Kidney glomerular epithelial cell (primary cell): ENCODE measurements around the gene CCR7.

Experiments used
- DNase-seq: peaks from one replicate; lab custom pipeline; 2025; lab: John Stamatoyannopoulos, UW

The CCR7 gene

DNA sequence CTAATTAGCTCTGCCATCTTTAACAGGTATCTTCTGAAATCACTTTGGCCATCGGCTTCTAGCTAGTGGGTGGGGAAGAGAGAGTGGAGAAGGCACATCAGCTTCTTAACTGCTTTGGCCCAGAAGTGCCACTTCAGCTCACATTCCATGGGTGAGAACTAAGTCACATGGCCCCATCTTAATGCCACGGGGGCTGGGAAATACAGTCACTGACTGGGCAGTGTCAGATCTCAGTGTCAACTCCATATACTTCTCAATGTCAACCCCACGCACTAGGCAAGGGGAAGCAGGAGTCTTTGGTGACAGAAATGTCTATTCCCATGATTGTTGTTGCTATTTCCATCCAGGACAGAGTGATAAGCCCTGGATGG lies 29.4 kb downstream of the CCR7 start:
- DNase-seq = no peak

DNA sequence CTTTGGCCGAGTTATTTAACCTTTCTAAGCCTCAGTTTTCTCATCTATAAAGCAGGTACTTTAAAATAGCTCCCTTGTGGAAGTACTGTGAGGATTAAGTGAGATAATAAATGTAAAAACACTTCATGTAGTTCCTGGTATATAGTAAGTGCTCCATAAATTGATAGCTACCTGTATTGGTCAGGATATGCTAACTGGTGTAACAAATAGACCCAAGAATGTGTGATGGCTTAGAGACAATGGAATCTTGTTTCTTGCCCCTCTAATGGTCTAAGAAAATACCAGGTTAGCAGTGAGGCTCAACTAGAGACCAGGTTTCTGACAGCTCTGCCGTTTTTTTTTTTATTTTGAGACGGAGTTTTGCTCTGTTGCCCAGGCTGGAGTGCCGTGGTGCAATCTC lies 29.8 kb downstream of the CCR7 start:
- DNase-seq = no peak

DNA sequence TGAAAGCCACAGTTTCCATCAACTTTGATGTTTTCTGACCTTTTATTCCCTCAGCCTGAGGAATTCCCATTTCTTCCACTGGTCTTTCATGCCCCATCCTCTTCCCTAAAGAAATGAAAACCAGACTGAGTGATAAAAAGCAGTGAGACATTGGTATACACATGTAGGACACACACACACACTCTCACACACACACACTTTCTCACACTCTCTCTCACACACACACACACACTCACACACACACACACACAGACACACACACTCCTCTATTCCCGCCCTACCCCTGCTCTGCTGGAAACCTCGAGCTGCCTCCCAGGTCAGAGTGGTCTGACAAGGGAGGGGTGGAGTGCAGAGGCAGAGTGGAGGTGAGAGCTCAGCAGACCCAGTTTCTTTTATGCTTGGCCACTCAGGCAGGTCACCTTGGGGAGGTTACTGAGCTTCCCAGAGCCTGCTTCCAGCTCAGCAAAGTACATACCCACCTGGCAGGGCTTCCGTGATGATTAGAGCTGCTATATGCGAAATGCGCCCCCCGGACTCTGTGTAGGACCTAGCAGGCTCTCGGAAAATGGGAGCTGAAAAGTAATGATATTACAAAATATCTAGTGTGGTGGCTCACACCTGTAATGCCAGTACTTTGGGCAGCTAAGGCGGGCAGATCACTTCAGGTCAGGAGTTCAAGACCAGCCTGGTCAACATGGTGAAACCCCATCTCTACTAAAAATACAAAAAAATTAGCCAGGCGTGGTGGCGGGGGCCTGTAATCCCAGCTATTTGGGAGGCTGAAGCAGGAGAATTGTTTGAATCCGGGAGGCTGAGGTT lies 30.7 kb downstream of the CCR7 start:
- DNase-seq = peak; percentile 57

DNA sequence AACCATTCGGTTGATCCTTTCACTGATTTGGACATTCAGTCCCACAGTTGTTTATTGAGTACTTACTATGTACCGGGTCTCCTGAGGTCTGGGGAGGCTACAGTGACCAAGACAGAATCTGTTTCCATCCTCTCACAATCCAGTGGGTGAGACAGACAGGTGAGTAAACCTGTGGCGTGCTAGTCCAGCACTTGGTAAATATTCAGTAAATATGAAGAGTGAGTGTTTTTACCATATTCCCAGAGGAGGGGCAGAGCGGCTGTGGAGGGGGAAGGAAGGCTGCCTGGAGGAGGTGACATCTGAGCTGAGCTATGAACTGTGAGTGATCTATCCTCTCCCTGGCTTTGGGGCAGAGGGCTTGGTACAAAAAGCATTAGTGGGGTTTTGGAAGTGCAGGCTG lies 31.4 kb downstream of the CCR7 start:
- DNase-seq = no peak

DNA sequence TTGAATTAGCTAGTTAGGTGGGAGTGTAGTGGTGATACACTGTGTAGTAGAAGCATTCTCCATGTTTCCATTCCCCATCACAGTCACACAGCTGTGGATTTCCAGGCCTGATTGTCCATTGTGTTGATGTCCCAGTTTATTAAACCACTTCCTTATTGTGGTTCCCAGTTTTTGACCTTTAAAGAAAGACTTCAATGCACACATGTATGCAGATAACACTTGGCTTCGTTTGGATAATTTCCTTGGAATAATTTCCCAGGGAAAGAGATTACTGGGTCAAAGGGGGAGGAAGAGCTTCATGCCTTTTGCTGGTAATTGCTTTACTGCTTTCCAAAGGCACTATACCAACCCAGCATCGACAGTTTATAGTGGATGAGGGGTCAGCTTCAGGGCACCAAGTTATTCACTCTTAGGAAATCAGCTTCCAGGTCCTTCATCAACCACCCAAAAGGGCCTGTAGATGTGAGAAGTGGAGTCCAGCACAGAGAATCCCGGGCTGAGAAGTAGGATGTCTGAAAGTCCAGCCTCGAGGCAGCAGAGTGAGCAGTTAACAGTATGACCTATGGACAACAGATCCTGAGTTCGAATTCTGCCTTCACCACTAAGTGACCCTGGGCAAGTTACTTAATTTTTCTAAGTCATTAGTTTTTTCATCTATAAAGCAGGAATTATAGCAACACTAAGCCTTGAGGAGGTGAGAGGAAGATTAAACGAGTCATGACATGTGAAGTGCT lies 32.6 kb downstream of the CCR7 start:
- peak; percentile 65 for DNase-seq

DNA sequence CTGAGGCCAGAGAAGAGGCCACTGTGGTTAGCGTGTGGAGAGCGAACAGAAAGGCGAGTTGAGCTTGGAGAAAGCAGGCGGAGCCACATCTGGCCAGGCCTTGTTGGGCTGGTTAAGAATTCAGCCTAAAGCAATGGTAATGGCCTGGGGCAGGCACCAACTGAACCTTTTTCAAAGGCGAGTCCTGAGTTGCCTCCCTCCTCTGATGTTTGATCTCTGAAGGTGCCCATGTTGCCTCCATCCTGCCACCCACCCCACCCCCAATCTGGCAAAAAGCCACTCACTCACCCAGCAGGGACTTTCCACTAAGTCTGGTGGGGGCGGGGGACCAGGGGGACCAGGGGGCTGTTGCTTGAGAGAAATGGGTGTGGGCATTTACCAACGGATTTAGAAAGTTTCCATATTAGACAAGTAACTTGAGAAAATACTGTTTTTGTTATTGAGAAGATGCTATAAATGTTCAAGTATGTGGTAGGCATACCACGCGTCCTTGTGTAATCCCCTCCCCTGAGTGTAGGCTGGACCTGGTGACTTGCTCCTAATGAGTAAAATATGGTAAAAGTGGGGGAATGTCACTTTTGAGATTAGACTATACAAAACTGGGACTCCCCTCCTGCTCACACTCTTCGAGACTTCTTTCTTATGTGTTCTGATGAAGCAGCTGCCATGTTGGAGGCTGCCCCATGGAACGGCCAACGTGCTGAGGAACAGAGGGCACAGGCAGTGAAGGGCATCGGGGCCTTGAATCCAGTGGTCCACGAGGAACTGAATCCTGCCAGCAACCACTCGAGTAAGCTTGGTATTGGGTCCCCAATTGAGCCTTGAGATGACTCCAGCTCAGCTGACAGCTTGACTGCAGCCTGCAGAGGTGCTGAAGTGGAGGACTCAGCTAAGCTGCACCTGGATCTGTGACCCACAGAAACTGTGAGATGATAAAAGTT lies 34.0 kb downstream of the CCR7 start:
- DNase-seq = no peak

DNA sequence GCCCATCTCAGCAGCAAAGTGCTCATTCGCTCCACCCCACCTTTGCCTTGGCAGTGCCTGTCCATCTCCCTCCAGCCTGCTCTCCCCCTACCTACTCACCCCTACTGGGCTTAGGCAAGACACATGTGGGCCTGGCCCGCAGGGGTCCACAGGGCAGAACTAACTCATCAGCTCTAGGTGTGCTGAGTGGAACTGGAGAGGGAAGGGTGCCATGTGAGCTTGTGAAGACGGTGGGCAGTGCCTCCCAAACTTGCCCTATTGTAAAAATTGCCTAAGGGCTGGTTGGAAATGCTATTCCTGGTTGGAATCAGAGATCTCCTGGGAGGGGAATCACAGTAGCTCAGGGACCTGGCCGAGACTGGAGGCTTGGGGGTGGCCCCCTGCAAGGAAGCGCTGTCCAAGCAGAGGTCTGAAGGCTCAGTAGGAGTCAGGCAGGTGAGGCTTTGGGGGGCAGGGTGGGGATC lies 34.7 kb downstream of the CCR7 start:
- DNase-seq = no peak

DNA sequence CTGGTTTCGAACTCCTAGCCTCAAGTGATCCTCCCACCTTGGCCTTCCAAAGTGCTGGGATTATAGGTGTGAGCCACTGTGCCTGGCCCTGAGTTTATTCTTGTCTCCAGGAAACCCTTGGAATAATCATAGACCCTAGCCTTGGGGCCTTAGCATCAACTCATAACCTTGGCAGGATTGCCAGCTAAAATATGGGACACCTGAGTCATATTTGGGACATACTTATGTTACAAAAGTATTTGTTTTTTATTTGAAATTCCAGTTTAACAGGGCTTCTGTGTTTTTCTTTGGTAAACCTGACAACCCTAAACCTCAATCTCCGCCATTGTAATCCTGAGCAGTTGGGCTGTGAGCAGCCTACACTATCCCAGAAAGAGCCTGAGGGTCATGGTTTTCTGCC lies 35.3 kb downstream of the CCR7 start:
- no peak for DNase-seq

DNA sequence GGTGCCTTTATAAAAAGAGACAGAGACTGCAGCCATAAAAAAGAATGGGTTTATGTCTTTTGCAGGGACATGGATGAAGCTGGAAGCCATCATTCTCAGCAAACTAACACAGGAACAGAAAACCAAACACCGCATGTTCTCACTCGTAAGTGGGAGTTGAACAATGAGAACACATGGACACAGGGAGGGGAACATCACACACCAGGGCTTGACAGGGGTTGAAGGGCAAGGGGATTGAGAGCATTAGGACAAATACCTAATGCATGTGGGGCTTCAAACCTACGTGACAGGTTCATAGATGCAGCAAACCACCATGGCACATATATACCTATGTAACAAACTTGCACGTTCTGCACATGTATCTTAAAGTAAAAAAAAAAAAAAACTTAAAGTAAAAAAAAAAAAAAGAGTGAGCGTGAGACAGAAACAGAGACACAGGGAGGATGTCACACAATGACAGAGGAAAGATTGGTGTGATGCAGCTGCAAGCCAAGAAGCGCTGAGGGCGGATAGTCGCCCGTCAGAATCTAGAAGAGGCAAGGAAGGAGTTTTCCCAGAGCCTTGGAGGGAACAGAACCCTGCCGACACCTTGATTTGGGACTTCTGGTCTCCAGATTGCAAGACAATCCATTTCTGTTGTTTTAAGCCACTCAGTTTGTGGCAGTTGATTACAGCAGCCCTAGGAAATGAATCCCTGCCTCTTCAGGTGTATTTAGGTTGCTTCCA lies 36.4 kb downstream of the CCR7 start:
- DNase-seq = no peak

DNA sequence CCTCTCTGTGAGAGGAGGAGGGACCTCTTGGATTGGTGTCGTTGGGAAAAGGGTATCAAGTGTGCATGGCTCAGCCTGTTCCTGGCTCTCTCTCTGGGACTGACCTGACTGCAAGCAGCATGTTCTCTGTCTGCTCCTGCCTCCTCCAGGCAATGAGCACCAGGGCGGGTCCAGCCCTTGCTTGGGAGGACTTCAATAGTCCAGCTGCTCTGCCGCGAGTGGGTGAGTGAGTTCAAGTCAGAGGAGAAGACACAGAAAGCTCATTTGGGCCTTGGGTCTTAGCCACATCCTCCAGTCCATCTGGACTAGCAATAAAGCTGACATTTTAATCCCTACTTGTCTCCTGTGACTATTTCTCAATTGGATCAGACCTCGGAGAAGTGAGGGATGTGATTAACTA lies 38.6 kb downstream of the CCR7 start:
- DNase-seq = no peak

DNA sequence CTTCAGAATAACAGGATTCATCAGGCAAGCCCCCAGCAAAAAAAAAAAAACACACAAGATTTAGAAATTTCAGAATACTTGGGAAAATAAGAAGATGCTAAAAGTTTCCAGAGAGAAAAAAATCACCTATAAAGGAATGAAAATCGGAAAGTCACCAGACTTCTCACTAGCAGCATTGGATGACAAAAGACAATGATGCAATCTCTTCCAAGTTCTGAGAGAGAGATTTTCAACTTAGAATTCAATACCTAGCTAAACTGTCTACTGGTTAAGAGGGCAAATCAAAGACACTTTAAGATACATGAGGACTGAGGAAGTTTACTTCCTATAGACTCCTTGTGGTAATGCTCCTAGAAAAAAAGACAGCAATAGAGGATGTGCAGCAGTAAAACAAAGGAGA lies 40.0 kb downstream of the CCR7 start:
- no peak for DNase-seq

DNA sequence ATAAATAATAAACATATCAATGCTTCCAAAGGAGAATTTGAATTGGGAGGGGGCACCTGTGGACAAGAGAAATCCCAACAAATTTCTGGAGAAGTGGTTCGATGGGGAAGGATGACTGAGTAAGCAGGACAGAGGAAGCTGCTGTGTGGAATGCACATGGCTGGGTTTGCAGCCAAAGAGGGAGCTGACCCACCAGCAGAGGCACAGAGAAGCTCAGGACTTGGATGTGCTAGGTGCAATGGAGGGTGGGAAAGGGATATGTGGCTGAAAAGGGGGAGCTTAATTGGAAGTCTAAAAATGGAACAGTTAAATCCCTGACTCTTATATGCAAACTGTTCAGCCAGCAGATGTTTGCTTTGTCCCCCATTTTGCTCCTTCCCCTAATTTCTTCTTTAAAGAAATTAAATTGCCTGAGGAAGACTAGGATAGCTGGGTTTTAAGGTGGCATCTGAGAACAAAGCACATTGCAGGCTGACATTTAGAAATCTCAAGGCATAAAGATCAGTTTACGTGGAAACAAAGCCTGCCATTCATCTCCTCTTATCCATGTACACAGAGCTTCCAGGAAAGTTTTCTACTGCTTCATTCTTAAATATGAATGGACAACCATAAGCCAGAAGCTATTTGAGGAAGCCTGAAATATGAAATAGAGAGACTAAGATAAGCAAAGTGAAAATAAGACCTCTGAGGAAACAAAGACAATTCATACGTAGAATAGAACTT lies 40.9 kb downstream of the CCR7 start:
- DNase-seq = no peak

DNA sequence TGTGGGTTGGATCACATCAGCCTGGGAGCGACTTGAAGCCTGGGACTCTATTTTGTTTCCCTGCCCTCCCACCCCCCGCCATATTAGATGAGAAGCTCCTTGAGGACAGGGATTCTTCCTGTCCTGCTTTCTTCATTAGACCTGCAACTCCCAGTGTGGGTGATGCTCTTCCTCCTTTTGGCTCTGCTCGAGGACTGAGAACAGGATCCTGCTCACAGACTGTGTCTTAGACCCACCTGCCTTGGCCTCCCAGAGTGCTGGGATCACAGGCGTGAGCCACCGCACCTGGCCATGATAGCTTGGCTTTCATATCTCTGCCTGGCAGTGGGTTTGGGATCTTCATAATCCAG lies 42.3 kb downstream of the CCR7 start:
- no peak for DNase-seq

DNA sequence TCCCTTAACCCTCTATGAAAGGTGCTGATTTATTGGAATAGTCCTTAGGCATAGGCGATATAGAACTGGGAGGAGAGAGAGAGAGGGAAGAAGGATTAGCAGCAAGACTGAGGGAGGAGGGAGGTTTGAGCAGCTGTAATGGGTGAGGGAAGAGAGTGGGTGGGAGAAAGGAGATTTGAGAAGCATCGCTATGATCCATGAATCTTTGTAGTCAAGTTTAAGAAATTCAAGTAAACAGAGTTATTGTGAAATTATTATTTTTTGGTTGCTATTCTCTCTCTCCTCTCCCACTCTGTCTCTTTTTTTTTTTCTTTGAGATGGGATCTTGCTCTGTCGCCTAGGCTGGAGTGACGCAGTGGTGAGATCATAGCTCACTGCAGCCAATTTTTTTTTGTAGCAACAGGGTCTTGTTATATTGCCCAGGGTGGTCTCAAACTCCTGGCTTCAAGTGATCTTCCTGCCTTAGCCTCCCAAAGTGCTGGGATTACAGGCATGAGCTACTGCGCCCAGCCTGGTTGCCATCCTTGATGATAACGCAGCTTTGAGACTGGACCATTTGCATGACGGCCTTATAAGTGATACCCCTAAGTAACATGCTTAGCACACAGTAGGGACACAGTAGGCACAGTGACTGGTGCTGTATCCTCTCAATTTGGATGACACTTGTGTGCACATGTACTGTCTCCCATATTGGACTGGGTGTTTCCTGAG lies 42.9 kb downstream of the CCR7 start:
- DNase-seq = no peak

DNA sequence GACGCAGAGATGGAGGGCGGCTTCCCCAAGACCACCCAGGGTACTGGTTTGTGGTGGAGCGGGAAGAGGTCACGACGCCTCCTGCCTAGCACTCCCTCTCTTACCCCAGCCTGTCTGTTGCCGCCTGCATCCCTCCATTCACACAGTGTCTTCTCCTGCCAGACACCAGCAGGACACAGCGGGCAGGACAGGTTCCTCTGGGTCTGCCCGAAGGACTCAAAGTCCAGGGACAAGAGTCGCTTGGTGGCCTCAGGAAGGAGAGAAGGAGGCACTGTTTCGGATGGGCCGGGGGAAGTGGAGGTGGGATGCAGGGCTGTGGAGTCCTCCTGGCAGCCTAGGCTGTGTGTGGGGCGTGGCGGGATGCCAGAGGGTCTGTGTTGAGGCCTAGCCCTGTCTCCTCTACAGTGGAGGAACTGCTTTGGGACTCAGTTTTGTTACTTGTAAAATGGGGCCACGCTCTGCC lies 44.2 kb downstream of the CCR7 start:
- no peak for DNase-seq

DNA sequence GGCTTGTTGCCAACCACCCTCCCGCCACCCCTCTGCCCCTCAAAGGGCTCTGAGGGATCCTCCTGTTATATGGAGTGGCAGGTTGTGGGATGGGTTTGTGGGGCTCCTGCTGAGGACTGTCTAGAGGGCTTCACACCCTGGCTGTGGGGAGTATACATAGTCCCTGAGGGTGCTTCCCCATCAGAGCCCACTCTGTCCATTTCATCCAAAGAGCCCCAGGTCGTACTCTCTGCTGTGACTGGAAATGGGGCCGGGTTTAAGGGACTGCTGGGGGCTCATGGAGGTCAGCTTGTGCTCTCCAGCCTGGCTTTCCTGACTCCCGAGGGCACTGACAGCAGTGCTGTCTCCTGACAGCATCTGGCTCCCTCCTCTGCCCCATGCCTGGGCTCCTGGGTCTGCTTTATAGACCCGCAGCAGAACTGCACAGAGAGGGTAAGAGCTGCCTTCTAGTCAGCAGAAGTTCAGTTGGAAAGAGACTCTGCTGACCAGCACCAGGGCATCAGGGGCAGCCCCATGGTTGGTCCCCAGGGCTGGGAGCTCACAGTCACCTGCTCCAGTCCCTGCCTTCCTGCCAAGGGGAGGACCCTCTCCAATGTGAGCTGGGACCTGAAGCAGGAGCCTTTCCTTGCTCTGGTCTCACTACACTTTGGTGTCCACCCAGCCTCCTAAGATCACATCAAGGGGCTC lies 46.0 kb downstream of the CCR7 start:
- DNase-seq = no peak

DNA sequence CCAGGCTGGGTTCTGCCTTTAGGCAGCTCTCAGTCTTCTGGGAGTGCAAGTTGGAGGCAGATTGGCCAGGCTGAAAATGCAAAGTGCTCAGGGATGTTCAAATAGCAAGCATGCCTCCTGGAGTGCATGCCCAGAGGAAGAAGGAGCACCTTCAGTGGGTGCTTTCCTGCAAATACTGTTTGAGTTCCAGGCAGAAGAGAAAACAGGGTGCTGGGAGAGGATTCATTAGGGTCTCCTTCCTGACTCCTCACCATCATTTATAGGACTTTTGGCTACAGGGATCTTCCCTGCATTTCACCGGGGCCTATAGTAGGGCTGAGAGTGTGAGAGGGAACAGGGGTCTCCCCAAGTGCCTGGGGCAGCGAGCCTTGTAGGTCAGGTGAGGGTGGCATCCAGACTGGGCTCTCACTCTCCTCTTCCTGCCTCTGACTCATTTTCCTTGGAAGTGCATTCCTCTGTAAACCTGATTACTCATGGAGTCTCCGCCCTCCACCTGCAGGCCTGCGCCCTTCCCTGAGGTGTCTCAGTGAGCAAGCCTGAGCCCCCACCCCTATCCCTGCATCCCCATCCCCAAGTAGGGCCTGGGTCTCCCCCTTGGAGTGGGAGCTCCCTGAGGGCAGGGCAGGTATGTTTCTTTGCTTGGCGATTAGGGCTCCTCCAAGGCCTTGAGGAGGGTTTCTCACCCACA lies 46.7 kb downstream of the CCR7 start:
- peak; percentile 87 for DNase-seq

DNA sequence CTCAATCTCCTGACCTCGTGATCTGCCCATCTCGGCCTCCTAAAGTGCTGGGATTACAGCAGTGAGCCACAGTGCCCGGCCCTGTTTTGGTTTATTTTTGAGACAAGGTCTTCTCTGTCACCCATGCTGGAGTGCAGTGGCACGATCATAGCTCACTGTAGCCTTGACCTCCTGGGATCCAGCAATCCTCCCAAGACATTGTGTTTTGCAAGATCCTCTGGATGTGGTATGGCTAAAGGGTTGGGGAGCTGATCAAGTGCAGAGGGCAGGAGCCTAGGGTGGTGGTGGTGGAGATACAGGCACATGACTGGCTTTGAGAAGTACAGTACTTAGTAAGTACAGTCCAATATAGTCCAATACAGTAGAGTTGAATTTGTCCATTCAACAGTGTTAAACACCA lies 47.3 kb downstream of the CCR7 start:
- no peak for DNase-seq

DNA sequence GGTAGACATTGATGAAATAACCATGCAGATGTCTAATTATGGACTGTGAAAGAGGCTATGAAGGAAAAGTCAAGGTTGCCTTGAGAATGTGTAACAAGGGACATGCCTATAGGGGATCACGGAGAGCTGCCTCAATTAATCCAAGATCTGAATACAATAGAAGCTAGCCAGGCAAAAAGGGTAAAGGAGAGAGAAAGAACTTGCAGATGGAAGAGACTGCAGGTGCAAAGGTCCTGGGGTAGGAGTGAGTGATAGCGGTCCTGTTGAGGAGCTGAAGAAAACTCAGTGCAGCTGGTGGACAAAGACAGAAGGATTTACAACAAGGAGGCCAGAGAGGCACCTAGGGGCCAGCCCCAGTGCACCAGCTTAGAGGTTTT lies 48.0 kb downstream of the CCR7 start:
- no peak for DNase-seq
